Left ventricle myocardium inferior (tissue), 1 donor: ENCODE data around the gene PTGIS. TPM values are rescaled to one million over a fixed set of nuclear protein-coding genes. Genes with fewer than 3 reads are reported as not detected.

Source experiments
- DNase-seq: peaks from one replicate; pipeline ENCODE4 v3.0.0-alpha.2; 2020
- H3K27ac ChIP-seq: fragments of 200-600 bp; replicated peaks from 2 replicates; pipeline ENCODE4 v1.8.0; 2021
- H3K27me3 ChIP-seq: fragments of 200-600 bp; 2 replicates; pipeline ENCODE4 v1.8.0; 2021; ENCODE audit warnings: low read depth
- H3K36me3 ChIP-seq: fragments of 200-600 bp; 2 replicates; pipeline ENCODE4 v1.8.0; 2021
- H3K4me1 ChIP-seq: fragments of 200-600 bp; 2 replicates; pipeline ENCODE4 v1.8.0; 2021
- H3K4me3 ChIP-seq: fragments of 200-600 bp; 2 replicates; pipeline ENCODE4 v1.8.0; 2021; ENCODE audit warnings: mild to moderate bottlenecking, moderate library complexity
- H3K9me3 ChIP-seq: fragments of 200-600 bp; replicated peaks from 2 replicates; pipeline ENCODE4 v1.8.0; 2021
- intact Hi-C: fragments of 100-400 bp; cut with micrococcal nuclease; formaldehyde crosslinking; loops from one replicate; pipeline ENCODE4 v1.11.0; 2022
- total RNA-seq: library from RNA; stranded (reverse); fragmentation: NEBNext Ultra II Directional; extraction: Animal tissue kit (Norgen Biotek cat#: 25700); gene quantifications from one replicate; pipeline ENCODE4 v1.2.1, GENCODE V29; 2021
- TF ChIP-seq, protein P1 (sequence below): fragments of 200-600 bp; IDR thresholded peaks from 2 replicates; pipeline ENCODE4 v1.8.0; 2021; ENCODE audit warnings: antibody characterized with exemption, mild to moderate bottlenecking, borderline replicate concordance
- donor health status: DM: no; HTN: yes; CAD: no; lungs with severe emphysema.

PTGIS gene
- total RNA-seq, 1 donor from 2014 or later = 26.3 TPM

DNA sequence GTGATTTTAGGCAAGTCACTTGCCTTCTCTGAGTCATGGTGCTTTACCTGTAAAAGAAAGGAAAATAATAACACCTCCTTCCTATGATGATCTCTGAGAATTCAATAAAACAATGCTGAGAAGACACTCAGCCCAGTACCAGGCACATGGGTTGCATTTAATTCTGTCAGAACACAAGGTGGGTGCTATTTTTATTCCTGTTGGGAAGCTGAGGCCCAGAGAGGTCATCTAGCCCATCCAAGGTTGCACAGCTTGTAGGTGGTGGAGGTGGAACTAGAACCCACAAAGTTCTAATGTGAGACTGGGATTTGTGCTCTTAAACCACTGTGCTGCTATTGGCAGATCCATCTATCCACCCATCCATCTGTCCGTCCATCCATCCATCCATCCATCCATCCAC, 39.6 kb upstream of the PTGIS start:
- DNase-seq = no peak
- no peak overlapping the region for H3K27ac ChIP-seq
- H3K4me3 ChIP-seq = no peak overlapping the region
- intact Hi-C loops = loop anchor here (5.0 kb wide), 1 partner anchor 65 kb away; no protein-coding TSS in a partner anchor
- peaks cover 31% of the 10 kb centered on the region for H3K4me1 ChIP-seq
- H3K27me3 ChIP-seq = peaks cover 12% of the 10 kb centered on the region
- TF ChIP-seq, protein P1, sequence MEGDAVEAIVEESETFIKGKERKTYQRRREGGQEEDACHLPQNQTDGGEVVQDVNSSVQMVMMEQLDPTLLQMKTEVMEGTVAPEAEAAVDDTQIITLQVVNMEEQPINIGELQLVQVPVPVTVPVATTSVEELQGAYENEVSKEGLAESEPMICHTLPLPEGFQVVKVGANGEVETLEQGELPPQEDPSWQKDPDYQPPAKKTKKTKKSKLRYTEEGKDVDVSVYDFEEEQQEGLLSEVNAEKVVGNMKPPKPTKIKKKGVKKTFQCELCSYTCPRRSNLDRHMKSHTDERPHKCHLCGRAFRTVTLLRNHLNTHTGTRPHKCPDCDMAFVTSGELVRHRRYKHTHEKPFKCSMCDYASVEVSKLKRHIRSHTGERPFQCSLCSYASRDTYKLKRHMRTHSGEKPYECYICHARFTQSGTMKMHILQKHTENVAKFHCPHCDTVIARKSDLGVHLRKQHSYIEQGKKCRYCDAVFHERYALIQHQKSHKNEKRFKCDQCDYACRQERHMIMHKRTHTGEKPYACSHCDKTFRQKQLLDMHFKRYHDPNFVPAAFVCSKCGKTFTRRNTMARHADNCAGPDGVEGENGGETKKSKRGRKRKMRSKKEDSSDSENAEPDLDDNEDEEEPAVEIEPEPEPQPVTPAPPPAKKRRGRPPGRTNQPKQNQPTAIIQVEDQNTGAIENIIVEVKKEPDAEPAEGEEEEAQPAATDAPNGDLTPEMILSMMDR = no peak
- no peaks in the 10 kb centered on the region for H3K36me3 ChIP-seq
- H3K9me3 ChIP-seq = no peaks in the 10 kb centered on the region

- DNase-seq = peak; percentile 46
- intact Hi-C loops = no loop called here
- H3K36me3 ChIP-seq = no peaks in the 10 kb centered on the region
- peaks cover 7% of the 10 kb centered on the region for H3K27me3 ChIP-seq
- H3K4me1 ChIP-seq = peaks cover 4% of the 10 kb centered on the region
- no peak overlapping the region for H3K4me3 ChIP-seq
- H3K9me3 ChIP-seq = no peaks in the 10 kb centered on the region
- TF ChIP-seq, protein P1 = peak; percentile 45
- H3K27ac ChIP-seq = peak overlapping the region; percentile 20
Observed at GRCh38 chr20:49603209-49603627, 35.3 kb upstream of the PTGIS start.

- Histone ChIP-seq H3K27ac (peak overlapping the region; percentile 20), H3K9me3 (no peaks in the 10 kb centered on the region), H3K36me3 (no peaks in the 10 kb centered on the region), H3K27me3 (peaks cover 5% of the 10 kb centered on the region), H3K4me1 (peaks cover 4% of the 10 kb centered on the region), H3K4me3 (no peak overlapping the region)
- no peak for DNase-seq
- intact Hi-C loops = no loop called here
- TF ChIP-seq, protein P1 = no peak
Observed at GRCh38 chr20:49602345-49603208, 34.6 kb upstream of the PTGIS start.

DNA sequence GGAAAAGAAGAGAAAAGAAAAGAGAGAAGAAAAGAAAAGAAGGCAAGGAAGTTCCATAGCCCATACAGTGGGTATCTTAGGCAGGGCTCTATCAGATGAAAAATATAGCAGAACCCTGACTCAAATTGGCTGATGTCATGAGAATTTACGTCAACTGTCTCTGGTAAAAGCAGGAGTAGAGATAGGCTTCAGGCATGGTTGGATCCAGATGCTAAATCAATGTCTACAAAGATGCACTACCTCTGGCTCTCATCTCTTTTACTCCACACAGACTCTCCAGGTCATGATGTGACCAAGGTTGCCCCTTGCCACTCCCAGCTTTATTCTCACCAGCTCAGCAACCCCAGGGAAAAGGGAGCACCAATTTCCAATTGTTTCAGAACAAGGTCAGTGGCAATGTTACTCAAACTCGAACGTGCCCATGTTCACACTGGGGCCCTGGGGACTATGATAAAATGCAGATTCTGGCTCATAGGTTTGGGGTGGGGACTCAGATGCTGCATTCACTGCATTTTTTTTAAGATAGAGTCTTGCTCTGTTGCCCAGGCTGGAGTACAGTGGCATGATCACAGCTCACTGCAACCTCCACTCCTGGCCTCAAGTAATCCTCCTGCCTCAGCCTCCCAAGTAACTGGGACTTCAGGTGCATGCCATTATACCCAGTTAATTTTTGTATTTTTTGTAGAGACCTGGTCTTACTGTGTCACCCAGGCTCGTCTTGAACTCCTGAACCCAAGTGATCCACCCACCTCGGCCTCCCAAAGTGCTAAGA, 33.4 kb upstream of the PTGIS start:
- Histone ChIP-seq H3K36me3 (no peaks in the 10 kb centered on the region), H3K9me3 (no peaks in the 10 kb centered on the region), H3K4me1 (peaks cover 9% of the 10 kb centered on the region), H3K27me3 (no peaks in the 10 kb centered on the region), H3K27ac (no peak overlapping the region), H3K4me3 (no peak overlapping the region)
- no peak for DNase-seq
- intact Hi-C loops = no loop called here
- TF ChIP-seq, protein P1 = no peak

- H3K27me3 ChIP-seq = no peaks in the 10 kb centered on the region
- no peak overlapping the region for H3K4me3 ChIP-seq
- no peak for DNase-seq
- H3K36me3 ChIP-seq = no peaks in the 10 kb centered on the region
- TF ChIP-seq, protein P1 = no peak
- no peaks in the 10 kb centered on the region for H3K9me3 ChIP-seq
- intact Hi-C loops = no loop called here
- H3K4me1 ChIP-seq = peaks cover 24% of the 10 kb centered on the region
- no peak overlapping the region for H3K27ac ChIP-seq
Observed at GRCh38 chr20:49599746-49600113, 31.8 kb upstream of the PTGIS start.
